GM19372 (cell line): ENCODE measurements around the gene NSUN2.

ENCODE experiments used
- ATAC-seq: cut with Tn5 transposase; IDR thresholded peaks from one replicate; pipeline ENCODE4 v1.9.1; 2021; ENCODE audit warnings: mild to moderate bottlenecking, low read depth, moderate library complexity; ENCODE audit not compliant: unreplicated experiment

The NSUN2 gene

GRCh38 chr5:6567835-6568234, 65.0 kb downstream of the NSUN2 start:
- no peak for ATAC-seq

- no peak for ATAC-seq
Observed at GRCh38 chr5:6567068-6567467, 65.8 kb downstream of the NSUN2 start.

- ATAC-seq, result no peak
Observed at GRCh38 chr5:6565492-6565891, 67.4 kb downstream of the NSUN2 start.

- no peak for ATAC-seq
Observed at GRCh38 chr5:6557807-6558575, 74.9 kb downstream of the NSUN2 start.

GRCh38 chr5:6556802-6557102, 76.1 kb downstream of the NSUN2 start:
- no peak for ATAC-seq

- no peak for ATAC-seq
Observed at GRCh38 chr5:6556089-6556801, 76.6 kb downstream of the NSUN2 start.

- no peak for ATAC-seq
Observed at GRCh38 chr5:6554812-6555211, 78.0 kb downstream of the NSUN2 start.

GRCh38 chr5:6553972-6554371, 78.9 kb downstream of the NSUN2 start:
- no peak for ATAC-seq

- ATAC-seq, result no peak
Observed at GRCh38 chr5:6552612-6553011, 80.2 kb downstream of the NSUN2 start.

- ATAC-seq, result no peak
Observed at GRCh38 chr5:6551955-6552313, 80.9 kb downstream of the NSUN2 start.

GRCh38 chr5:6551287-6551954, 81.4 kb downstream of the NSUN2 start:
- no peak for ATAC-seq

GRCh38 chr5:6550628-6551027, 82.2 kb downstream of the NSUN2 start:
- no peak for ATAC-seq
